ENCODE measurements around the gene OPTC.

The OPTC gene

DNA sequence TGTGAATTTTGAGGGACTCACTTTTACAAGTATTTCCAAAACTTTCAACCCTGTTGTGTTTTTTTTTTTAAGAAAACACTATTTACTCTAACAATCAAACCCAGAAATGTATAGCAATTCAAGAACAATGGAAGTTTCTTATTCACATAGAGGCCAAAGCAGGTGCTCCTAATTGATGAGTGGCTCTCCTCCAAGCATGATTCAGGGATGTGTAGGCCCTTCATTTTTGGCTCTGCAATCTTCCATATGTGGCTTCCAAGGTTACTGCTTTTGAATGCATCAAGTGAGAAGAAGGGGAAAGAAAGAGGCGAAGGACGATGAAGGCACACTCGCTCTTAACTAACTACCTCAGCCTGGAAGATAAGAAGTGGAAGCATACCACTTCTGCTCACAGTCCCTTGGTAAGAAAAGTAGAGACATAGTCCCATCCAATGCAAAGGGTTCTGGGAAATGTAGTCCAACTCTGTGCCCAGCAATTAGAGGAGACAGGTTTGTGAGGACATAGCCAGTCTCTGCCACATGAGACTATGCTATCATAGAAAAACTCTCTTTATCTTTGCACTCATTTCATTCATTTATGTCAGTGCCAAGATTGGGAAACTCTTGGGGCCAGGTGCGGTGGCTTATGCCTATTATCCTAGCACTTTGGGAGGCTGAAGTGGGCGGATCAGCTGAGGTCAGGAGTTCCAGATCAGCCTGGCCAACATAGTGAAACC is 46.0 kb downstream of the OPTC start:
- no peak for DNase-seq

DNA sequence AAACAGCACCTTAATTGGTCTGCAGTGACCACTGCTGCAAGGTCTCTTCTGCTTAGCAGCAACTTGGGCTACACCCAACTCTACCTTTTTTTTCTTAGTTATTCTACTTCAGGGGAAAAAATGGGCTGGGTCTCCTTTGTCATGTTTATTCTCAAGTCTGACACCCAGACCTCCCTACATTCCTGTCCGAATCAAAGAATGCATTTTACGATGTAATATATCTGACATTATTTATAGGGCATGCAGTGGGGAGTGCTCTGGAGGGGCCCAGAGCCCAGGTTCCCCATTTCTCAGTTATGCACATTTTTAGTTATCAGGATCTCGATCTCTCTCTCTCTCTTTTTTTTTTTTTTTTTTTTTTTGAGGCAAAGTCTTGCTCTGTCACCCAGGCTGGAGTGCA is 50.5 kb downstream of the OPTC start:
- DNase-seq, result no peak

DNA sequence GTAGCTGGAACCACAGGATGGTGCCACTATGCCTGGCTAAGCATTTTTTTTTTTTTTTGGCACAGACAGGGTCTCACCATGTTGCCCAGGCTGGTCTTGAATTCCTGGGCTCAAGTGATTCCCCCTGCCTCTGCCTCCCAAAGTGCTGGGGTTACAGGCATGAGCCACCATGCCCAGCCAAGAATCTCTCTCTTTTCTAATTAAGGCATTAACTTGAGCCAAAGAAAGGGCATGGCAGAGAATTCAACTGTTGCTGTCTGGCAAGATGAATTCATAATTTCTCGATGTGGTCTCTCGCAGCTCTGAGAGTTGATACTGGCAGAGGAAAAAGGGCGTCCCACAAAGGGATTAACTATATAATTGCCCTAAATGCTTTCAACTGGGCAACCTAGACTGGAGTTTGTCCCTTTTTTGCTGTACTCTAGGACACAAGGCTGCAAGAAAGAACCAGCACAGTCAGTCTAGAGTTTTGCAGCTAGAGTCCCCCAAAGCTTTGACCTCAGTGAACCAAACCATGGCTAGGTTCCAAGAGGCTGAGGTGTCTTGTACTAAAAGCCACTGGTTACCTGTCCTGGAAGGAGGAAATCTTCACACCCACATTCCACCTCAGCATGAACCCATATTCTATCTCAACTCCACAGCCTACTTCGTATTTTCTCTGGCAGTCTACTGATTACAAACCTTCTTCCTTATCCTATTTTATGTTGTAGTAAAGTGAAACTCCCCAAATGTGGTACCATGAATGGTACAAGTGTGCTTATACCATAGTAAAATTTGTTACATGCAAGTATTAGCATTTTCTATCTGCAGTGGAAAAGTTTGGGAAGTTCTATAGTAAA is 51.2 kb downstream of the OPTC start:
- DNase-seq, result peak; percentile 67 to 85

DNA sequence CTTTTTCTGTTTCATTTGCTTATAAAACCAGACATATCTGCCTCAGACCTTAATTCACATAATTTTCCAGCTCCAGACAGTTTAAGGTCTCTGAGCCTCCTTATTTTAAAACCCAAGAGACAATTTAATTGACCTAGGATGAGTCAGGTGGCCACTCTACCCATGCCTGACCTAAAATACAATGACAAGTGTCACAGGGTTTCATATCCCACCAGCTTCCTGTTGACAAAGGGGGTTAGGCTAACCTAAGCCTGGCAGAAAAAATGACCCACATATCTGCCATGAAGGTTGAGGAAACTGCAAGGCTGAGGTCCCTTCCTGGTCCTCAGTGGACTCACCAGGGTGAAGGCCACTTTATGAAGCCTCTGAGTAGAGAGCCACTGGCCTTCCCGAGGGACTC is 52.3 kb downstream of the OPTC start:
- no peak for DNase-seq

DNA sequence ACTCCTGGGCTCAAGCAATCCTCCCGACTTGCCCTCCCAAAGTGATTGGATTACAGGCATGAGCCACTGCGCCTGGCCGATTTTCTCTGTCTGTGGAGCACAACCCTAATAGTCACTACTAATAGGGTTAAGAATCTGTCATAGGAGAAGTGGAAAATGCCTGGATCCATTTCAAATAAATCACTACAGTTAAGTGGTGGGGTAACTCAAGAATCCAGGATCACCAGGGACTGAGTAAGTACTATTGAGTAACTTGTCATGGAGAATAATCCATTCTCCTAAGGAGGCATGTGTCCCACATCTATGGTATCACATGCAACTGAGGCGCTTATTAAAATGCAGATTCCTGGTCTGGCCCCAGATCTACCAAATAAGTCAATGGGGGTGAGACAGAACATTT is 53.2 kb downstream of the OPTC start:
- no peak for DNase-seq

DNA sequence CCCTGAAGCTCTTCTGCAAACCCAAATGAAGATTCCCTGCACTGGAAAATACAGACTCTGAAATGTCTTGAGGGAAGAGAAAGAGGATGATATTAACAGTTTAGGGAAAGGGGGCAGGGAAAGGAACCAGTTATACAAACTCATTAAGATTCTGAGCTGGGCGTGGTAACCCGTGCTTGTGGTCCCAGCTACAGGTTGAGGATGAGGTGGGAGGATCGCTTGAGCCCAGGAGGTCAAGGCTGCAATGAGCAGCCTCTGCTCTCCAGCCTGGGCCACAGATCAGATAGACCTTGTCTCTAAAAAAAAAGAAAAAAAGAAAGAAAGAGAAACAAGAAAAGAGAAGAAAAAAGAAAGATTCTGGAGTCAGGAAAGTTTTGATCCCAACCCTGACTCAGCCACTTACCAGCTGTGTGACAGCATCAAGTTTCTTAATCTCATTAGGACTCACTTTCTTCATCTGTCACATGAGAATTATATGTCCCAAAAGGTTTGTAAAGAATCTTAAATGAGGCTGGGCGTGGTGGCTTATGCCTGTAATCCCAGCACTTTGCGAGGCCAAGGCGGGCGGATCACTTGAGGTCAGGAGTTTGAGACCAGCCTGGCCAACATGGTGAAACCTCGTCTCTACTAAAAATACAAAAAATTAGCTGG is 53.9 kb downstream of the OPTC start:
- no peak for DNase-seq

DNA sequence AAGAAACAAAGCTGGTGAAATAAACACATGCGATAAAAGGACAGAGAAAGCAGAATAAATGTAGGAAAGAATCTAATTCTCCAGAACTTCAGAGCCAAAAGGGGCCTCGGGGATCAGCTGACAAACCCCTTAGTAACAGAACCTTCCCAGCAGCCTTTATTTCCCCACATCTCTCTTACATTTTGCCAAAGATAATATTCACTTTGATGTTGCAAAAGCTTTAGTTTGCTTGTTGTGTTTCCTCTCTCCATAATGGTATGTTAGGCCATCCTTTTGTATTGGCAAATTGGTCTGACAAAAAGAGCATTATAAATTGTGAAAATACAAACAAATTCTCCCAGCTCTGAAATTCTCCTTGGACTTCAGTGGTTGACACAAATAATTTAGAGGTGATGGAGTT is 54.9 kb downstream of the OPTC start:
- no peak for DNase-seq

DNA sequence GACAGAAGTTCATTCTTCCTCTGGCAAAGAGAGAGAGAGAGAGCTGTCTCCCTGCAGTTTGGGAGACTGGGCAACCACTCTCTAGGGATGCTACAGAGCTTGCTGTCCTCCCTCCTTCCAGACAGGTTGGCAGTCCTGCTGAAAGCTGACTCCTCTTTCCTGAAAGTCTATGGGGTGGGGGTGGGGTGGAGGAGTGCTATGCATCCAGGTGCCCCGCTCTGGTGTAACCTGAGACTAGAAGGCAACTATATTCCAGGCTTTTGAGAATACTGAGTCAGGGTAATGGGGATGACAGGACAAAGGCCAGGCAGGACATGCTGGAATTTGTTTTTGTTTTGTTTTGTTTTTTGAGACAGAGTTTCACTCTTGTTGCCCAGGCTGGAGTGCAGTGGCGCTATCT is 55.4 kb downstream of the OPTC start:
- DNase-seq, result no peak

DNA sequence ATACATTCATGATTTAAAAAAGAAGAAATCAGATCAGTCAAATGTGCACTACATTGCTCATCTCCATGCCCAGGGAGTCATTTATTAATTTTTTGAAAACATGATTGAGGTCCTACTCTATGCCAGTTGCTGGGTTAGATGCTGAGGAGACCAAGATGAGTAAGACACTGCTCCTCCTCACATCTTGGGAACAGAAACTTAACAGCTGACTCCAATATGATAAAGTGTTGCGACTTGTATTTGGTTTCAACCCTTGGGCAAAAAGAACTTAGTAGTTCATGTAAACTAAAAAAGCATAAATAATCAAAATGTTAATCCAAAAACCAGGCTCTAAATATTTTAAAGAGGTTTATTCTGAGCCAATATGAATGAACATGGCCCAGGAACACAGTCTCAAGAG is 56.9 kb downstream of the OPTC start:
- no peak for DNase-seq

DNA sequence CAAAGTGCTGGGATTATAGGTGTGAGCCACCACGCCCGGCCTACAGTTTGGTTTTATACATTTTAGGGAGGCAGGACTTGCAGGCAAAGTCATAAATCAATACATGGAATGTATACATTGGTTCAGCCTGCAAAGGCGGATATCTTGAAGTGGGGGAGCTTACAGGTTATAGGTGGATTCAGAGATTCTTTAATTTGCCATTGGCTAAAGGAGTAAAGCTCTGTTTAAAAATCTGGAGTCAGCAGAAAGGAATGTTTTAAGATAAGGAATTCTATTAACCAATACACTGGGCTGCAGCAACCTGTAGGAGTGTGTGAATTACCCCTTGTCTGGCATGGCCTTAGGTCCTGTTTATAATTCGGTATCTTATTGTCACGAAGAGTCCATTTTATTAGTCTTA is 57.6 kb downstream of the OPTC start:
- no peak for DNase-seq

DNA sequence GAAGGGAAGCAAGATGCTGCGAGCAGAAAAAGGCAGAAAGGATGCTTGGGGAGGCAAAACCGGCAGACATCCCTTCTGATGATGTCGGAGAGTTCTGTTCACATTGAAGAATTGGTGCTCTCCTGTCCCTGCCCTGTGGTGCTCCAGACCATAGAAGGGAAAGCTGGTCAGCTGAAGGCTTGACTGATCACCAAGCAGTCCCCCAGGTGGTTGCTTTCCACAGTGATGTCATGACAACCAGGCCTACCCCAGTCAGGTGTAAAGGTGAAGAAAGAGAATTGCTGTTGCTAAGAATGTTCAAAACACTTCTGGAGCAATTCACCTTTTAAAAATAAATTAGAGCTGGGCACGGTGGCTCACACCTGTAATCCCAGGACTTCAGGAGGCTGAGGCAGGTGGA is 59.5 kb downstream of the OPTC start:
- DNase-seq, result no peak

DNA sequence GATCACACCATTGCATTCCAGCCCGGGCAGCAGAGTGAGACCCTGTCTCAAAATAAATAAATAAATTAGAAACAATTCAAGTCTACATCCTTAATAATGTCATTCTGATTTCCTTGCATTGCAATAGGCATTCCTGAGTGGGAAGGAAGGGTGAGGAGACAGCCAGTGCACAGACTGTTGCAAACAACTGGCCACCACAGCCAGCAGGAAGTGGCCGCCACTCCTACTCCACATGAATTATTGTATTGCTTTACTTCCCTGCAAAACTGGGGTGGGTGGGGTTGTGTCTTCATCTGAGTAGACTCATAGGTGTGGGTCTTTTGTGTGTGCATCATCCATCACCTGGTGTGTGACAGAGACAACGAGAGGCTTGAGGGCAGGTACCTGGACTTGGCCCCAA is 60.1 kb downstream of the OPTC start:
- no peak for DNase-seq

DNA sequence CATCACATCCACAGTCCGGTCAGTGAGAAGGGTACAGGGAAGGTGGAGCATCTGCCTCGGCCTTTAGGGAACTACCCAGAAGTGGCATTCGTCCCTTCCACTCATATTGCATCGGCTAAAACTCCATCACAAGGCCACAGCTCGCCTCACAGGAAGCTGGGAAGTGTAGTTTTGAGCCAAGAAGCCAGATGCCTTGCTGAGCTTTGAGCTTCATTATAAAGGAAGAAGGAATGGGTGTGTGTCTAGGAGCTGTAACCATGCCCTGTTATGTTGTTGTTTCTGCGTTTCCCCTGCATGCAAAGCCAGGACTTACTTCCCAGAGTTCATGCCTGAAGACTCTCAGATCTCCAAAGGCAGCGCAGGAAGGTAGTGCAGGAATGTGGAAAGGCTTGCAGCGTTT is 61.1 kb downstream of the OPTC start:
- DNase-seq, result no peak

DNA sequence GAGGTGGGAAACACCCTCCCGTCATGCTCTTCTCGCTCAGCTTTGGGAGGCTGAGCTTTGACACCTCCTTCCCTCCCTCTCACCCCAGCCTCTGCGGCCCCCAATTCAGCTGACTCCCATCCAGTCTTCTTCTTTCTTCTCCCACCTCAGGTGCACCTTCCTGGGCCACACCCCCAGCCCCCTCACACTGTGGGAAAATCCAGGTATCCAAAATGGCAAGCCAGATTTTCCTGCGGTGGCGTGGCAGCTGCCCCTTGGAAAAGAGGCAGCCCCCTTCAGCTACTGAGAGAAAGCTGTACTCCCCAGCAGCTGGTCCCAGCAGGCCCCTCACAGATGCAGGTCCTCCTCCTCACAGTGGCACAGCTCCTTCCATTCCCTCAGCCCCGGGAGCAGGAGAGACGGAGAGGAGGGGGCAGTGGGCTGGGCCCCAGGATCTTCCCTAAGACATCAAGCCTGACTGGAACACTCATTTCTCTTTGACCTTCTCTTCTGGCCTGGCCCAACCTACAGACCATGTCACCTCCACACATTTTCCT is 61.6 kb downstream of the OPTC start:
- DNase-seq, result no peak

DNA sequence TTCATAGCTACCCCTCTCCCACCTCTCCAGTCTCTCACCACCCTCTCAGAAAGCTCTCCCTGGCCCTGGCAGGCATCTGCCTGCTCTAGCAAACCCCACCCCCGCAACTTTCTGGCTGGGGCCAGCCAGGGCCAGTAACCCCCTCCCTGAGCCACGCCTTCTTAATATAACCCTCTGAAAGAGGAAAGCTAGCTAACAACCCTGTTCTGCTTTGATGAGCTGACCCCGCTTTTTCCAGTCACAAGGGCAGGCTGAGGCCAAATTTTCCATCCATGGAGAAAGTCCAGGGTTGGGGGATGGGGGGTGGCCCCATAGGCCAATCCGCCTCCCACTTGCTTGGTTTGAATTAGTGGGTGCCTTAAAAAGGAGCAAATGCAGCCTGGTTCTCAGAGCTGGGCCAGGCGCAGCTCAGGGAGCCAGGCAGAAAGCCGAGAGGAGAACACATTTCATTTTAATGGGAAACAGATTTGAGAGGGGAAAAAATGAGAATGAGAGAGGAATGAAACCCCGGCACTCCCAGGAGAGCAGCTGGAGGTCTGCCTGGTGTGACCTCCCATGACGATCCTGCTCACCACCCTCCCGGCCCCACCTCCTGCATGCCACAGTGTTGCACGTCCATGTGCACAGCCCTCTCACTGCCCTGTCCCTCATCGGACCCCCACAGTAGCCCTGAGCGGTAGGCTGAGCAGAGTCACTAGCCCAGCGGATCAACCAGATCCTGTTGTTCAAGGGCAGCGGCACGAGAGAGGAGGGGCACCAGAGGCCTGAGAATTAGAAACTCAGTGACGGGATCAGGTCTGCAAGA is 62.3 kb downstream of the OPTC start:
- no peak for DNase-seq

DNA sequence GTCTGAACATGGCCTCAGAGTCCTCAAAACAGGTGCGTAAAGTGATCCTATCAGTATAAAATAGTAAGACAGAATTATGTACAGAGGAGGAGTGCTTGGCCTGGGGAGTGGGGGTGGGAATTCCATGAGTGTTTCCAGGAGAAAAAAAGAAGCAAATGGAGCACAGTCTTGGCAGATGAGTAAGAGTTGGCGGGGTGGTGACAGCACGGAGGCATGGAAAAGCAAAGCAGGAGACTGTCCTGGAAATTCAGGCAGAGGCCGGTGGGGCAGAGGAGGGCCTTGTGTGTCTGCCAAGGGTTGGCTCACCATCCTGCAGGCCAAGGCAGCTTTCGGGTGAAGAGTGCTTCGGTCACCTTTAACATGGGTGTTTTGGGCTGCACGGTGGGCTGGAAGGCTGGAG is 63.4 kb downstream of the OPTC start:
- DNase-seq, result peak in 1 of 2 experiments; percentile 37

DNA sequence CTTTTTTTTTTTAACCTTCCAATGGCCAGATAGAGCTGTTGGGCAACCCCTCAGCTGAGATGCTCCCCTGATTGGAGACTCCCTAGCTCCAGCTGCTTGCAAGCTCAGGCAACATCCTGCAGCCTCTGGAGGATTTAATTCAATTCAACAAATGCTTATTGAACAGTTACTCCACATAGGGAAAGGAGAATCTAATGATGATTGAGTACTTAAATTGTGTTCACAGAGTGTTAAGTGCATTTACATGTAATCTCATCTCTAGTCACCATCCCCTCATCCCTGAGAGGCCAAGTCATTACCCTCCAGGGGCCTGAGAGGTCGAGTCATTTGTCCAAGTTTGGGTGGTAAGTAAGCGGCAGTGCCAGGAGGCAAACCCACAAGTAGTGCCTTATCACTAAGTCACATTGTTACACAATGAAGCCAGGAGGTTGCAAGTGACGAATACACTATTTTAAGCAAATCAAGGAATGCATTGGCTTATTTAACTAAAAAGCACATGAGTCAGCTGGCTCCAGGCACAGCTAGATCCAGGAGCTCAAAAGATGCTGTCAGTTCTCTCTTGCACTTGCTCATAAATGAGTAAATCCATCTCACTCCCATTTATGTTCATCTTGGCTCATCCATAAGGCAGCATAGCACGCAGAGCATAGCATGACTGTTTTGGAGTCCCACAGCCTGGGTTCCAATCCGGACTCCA is 64.3 kb downstream of the OPTC start:
- peak in 1 of 2 experiments; percentile 30 for DNase-seq

All from NCI-H446 (cell line).